DOHH2 (cell line): ENCODE data around the gene SALL3.

Experiments used
- H3F3A ChIP-seq: fragments of 200-600 bp; sonication (generic), shearing (Covaris generic); 2 replicates; pipeline ENCODE4 v1.6.0; 2016; ENCODE audit warnings: antibody characterized with exemption, mild to moderate bottlenecking; ENCODE audit not compliant: control insufficient read depth, insufficient read depth
- H3K27ac ChIP-seq: fragments of 200-600 bp; sonication (generic); 2 replicates; pipeline ENCODE4 v1.5.1; 2014; ENCODE audit warnings: low read depth, mild to moderate bottlenecking, low read length, moderate library complexity
- H3K27me3 ChIP-seq: fragments of 200-600 bp; sonication (generic); 2 replicates; pipeline ENCODE4 v1.6.1; 2014; ENCODE audit warnings: mild to moderate bottlenecking, low read length, mixed read lengths; ENCODE audit not compliant: control insufficient read depth
- H3K36me3 ChIP-seq: fragments of 200-600 bp; sonication (generic); 2 replicates; pipeline ENCODE4 v1.6.1; 2014; ENCODE audit warnings: mild to moderate bottlenecking, low read length, moderate library complexity, mixed read lengths; ENCODE audit not compliant: control insufficient read depth
- H3K4me1 ChIP-seq: fragments of 200-600 bp; sonication (generic); 2 replicates; pipeline ENCODE4 v1.6.1; 2014; ENCODE audit warnings: mild to moderate bottlenecking, low read length, mixed read lengths; ENCODE audit not compliant: control insufficient read depth
- H3K4me2 ChIP-seq: fragments of 200-600 bp; sonication (generic); 2 replicates; pipeline ENCODE4 v1.6.0; 2014; ENCODE audit warnings: mild to moderate bottlenecking, low read length, moderate library complexity
- H3K4me3 ChIP-seq: fragments of 200-600 bp; sonication (generic); 2 replicates; pipeline ENCODE4 v1.5.1; 2014; ENCODE audit warnings: mild to moderate bottlenecking, low read length, mixed read lengths
- H3K79me2 ChIP-seq: fragments of 200-600 bp; sonication (generic); 2 replicates; pipeline ENCODE4 v1.6.1; 2014; ENCODE audit warnings: mild to moderate bottlenecking, low read length, mixed read lengths; ENCODE audit not compliant: control insufficient read depth
- H3K9me2 ChIP-seq: fragments of 200-600 bp; sonication (generic); replicated peaks from 2 replicates; pipeline ENCODE4 v1.6.1; 2014; ENCODE audit warnings: mild to moderate bottlenecking, low read length, mixed read lengths; ENCODE audit not compliant: control insufficient read depth
- H3K9me3 ChIP-seq: fragments of 200-600 bp; sonication (generic); 2 replicates; pipeline ENCODE4 v1.6.1; 2014; ENCODE audit warnings: antibody characterized with exemption, low read length, mixed read lengths; ENCODE audit not compliant: control insufficient read depth, insufficient read depth
- H4K20me1 ChIP-seq: fragments of 200-600 bp; sonication (generic); 2 replicates; pipeline ENCODE4 v1.6.0; 2014; ENCODE audit warnings: low read depth, mild to moderate bottlenecking, antibody characterized with exemption, low read length, moderate library complexity; ENCODE audit not compliant: control insufficient read depth, insufficient read depth
- CTCF ChIP-seq: fragments of 200-600 bp; sonication (generic); IDR thresholded peaks from one replicate; pipeline ENCODE4 v1.5.1; 2014; ENCODE audit warnings: antibody characterized with exemption, mild to moderate bottlenecking, low read depth, low read length; ENCODE audit not compliant: poor library complexity, severe bottlenecking
- EZH2phosphoT487 ChIP-seq: fragments of 200-600 bp; sonication (generic); IDR thresholded peaks from 2 replicates; pipeline ENCODE4 v1.6.1; 2017; ENCODE audit warnings: borderline replicate concordance, mild to moderate bottlenecking, antibody characterized with exemption, low read length, moderate library complexity, mixed read lengths

The SALL3 gene

GRCh38 chr18:78976765-78977636, 2.6 kb upstream of the SALL3 start:
- Histone ChIP-seq H3K27ac (no peak overlapping the region), H3K79me2 (no peaks in the 10 kb centered on the region), H3K4me1 (no peaks in the 10 kb centered on the region), H3K9me2 (no peaks in the 10 kb centered on the region), H4K20me1 (no peaks in the 10 kb centered on the region), H3K9me3 (peaks cover 10% of the 10 kb centered on the region; the same call in 1 of the 2 replicates), H3F3A (no peaks in the 10 kb centered on the region), H3K27me3 (no peaks in the 10 kb centered on the region), H3K36me3 (no peaks in the 10 kb centered on the region), H3K4me3 (no peak overlapping the region), H3K4me2 (no peak overlapping the region)
- TF ChIP-seq CTCF: no peak
- TF ChIP-seq EZH2phosphoT487: no peak

DNA sequence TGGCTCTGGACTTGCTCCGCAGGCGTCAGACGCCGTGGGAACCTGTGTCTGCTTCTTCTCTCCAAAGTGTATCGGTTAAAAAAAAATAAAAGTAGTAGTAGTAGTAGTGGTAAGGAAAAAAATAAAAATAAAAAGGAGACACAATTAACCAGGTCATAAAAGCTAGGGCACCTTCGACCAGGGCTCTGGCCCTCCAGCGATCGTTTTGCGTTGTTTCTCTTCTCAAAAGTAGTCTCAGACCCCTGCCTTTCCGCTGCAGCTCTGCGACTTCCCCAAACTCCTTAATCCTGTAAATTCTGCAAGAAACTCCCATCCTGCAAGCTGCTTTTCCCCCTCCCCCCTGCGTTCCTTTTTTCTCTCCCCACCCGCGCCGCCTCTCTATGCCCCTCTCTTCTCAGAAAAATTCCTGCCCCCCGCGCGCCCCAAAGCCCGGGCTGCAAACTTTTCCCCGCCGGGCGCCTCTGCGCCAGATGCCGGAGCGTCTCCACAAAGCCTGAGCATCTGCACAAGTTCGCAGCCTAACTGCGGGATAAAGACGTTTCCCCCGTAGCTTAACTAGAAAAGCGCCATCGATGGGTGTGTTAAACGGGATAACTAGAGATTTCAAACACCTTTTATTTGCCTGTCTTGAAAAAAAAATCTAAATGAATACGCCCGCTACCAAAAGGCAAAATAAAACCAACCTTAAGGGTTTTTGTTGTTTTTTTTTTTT, 1.8 kb upstream of the SALL3 start:
- H3K4me3 ChIP-seq: no peak overlapping the region
- no peaks in the 10 kb centered on the region for H4K20me1 ChIP-seq
- H3F3A ChIP-seq: no peaks in the 10 kb centered on the region
- no peaks in the 10 kb centered on the region for H3K79me2 ChIP-seq
- H3K9me2 ChIP-seq: no peaks in the 10 kb centered on the region
- H3K27me3 ChIP-seq: peaks cover 2% of the 10 kb centered on the region
- TF ChIP-seq EZH2phosphoT487: no peak
- TF ChIP-seq CTCF: no peak
- H3K27ac ChIP-seq: no peak overlapping the region
- no peaks in the 10 kb centered on the region for H3K36me3 ChIP-seq
- H3K9me3 ChIP-seq: peaks cover 6% of the 10 kb centered on the region; the same call in 1 of the 2 replicates
- H3K4me2 ChIP-seq: no peak overlapping the region
- no peaks in the 10 kb centered on the region for H3K4me1 ChIP-seq

- Histone ChIP-seq H3K79me2 (no peaks in the 10 kb centered on the region), H3K27me3 (peaks cover 4% of the 10 kb centered on the region), H3K4me1 (no peaks in the 10 kb centered on the region), H3K36me3 (no peaks in the 10 kb centered on the region), H3K27ac (no peak overlapping the region), H3K9me3 (no peaks in the 10 kb centered on the region), H4K20me1 (no peaks in the 10 kb centered on the region), H3K4me3 (no peak overlapping the region), H3K4me2 (no peak overlapping the region), H3K9me2 (no peaks in the 10 kb centered on the region), H3F3A (no peaks in the 10 kb centered on the region)
- TF ChIP-seq CTCF: no peak
- no peak for TF ChIP-seq EZH2phosphoT487
These were observed 1.1 kb upstream of the SALL3 start for GRCh38 chr18:78978349-78979055.
